ENCODE results near the gene TSPAN18. TPM values are rescaled to one million over a fixed set of nuclear protein-coding genes. Genes with fewer than 3 reads are reported as not detected.

The TSPAN18 gene
- total and polyA plus RNA-seq, 2 experiments from 2014 or later: 6.0 to 10.6 TPM

GRCh38 chr11:44948155-44948554 is 221.4 kb downstream of the TSPAN18 start:
- no peak overlapping the region; the same call in 2 of the 3 replicates for H3K4me3 Mint-ChIP-seq
- DNase-seq (ENCODE audit: low spot score) (no peak), ATAC-seq (no peak)
- no peak overlapping the region for H3K27ac ChIP-seq (ENCODE audit: low read depth)
- peaks cover 3% of the 10 kb centered on the region; the same call in 1 of the 3 replicates for H3K9me3 Mint-ChIP-seq
- peaks cover 31% of the 10 kb centered on the region for H3K27me3 Mint-ChIP-seq (ENCODE audit: insufficient read depth, low read depth, poor library complexity)
- H2AFZ ChIP-seq: no peak overlapping the region
- no peaks in the 10 kb centered on the region; the same call in 2 of the 3 replicates for H3K36me3 Mint-ChIP-seq (ENCODE audit: low read depth)
- H3K4me1 Mint-ChIP-seq: peaks cover 73% of the 10 kb centered on the region
- H3K27me3 ChIP-seq (ENCODE audit: insufficient read depth): no peaks in the 10 kb centered on the region
- H3K4me1 ChIP-seq (ENCODE audit: insufficient read depth): peaks cover 49% of the 10 kb centered on the region
- H3K9me2 ChIP-seq (ENCODE audit: insufficient read depth): no peaks in the 10 kb centered on the region
- H3K36me3 ChIP-seq (ENCODE audit: insufficient read depth): no peaks in the 10 kb centered on the region
- H3K27ac Mint-ChIP-seq: no peak overlapping the region
- no peak overlapping the region for H3K4me2 ChIP-seq
- H4K20me1 ChIP-seq (replicated peaks; ENCODE audit: insufficient read depth): no peaks in the 10 kb centered on the region
- no peak overlapping the region for H3K4me3 ChIP-seq
- H3K79me2 ChIP-seq (replicated peaks; ENCODE audit: insufficient read depth): peaks cover 6% of the 10 kb centered on the region; the same call in 1 of the 2 replicates
- 0 out of 2 replicates have a peak, but pooled peaks cover 3% of the 10 kb centered on the region for H3F3A ChIP-seq (replicated peaks; ENCODE audit: low read depth)
- TF ChIP-seq ZNF114 (CRISPR knock-in tag; IDR thresholded peaks at IDR 0.05) (no peak), REST (IDR thresholded peaks at IDR 0.05; ENCODE audit: unreplicated experiment) (no peak), NANOG (IDR thresholded peaks at IDR 0.05; ENCODE audit: borderline replicate concordance) (no peak), ZNF462 (CRISPR knock-in tag; IDR thresholded peaks at IDR 0.05) (no peak), POLR2AphosphoS5 (IDR thresholded peaks at IDR 0.05; ENCODE audit: low read depth) (no peak), JUNB (IDR thresholded peaks at IDR 0.05; ENCODE audit: unreplicated experiment) (no peak), EZH2phosphoT487 (IDR thresholded peaks at IDR 0.05; ENCODE audit: unreplicated experiment) (no peak), ZNF331 (CRISPR knock-in tag; IDR thresholded peaks at IDR 0.05; ENCODE audit: low read depth) (no peak), CTCF (conservative IDR thresholded peaks at IDR 0.05; ENCODE audit: low read depth in 2 of 2) (no peak), STAT1 (IDR thresholded peaks at IDR 0.05; ENCODE audit: unreplicated experiment) (no peak), EZH2 (IDR thresholded peaks at IDR 0.05; ENCODE audit: low read depth, unreplicated experiment) (no peak), ETS1 (IDR thresholded peaks at IDR 0.05) (no peak), CREB1 (CRISPR knock-in tag; IDR thresholded peaks at IDR 0.05; ENCODE audit: low read depth) (no peak)

All from GM23338 (cell line).